Measurements from ENCODE around the gene COPG1.

The COPG1 gene

GRCh38 chr3:129321887-129322286, 72.5 kb downstream of the COPG1 start:
- Histone ChIP-seq H3K4me3 (ENCODE audit: low read depth, low read length) (no peak overlapping the region), H3K9me3 (ENCODE audit: severe bottlenecking) (no peaks in the 10 kb centered on the region), H3K27ac (no peak overlapping the region), H3K27me3 (ENCODE audit: insufficient read depth, low read depth, severe bottlenecking) (no peaks in the 10 kb centered on the region), H3K36me3 (no peaks in the 10 kb centered on the region)
- no peak for TF ChIP-seq CTCF (IDR thresholded peaks at IDR 0.05; ENCODE audit: low read depth, low read length)
- DNase-seq, result no peak

GRCh38 chr3:129323651-129324294, 74.4 kb downstream of the COPG1 start:
- Histone ChIP-seq H3K36me3 (no peaks in the 10 kb centered on the region), H3K27ac (no peak overlapping the region), H3K27me3 (ENCODE audit: insufficient read depth, low read depth, severe bottlenecking) (no peaks in the 10 kb centered on the region), H3K4me3 (ENCODE audit: low read depth, low read length) (no peak overlapping the region), H3K9me3 (ENCODE audit: severe bottlenecking) (no peaks in the 10 kb centered on the region)
- DNase-seq, result no peak
- TF ChIP-seq CTCF (IDR thresholded peaks at IDR 0.05; ENCODE audit: low read depth, low read length), result peak; percentile 49

GRCh38 chr3:129324855-129325254, 75.4 kb downstream of the COPG1 start:
- no peak for TF ChIP-seq CTCF (IDR thresholded peaks at IDR 0.05; ENCODE audit: low read depth, low read length)
- H3K4me3 ChIP-seq (ENCODE audit: low read depth, low read length), result no peak overlapping the region
- DNase-seq, result no peak
- no peaks in the 10 kb centered on the region for H3K36me3 ChIP-seq
- H3K27ac ChIP-seq, result no peak overlapping the region
- H3K9me3 ChIP-seq (ENCODE audit: severe bottlenecking), result no peaks in the 10 kb centered on the region
- H3K27me3 ChIP-seq (ENCODE audit: insufficient read depth, low read depth, severe bottlenecking), result no peaks in the 10 kb centered on the region

GRCh38 chr3:129325383-129325782, 76.0 kb downstream of the COPG1 start:
- no peaks in the 10 kb centered on the region for H3K9me3 ChIP-seq (ENCODE audit: severe bottlenecking)
- no peaks in the 10 kb centered on the region for H3K27me3 ChIP-seq (ENCODE audit: insufficient read depth, low read depth, severe bottlenecking)
- H3K36me3 ChIP-seq, result no peaks in the 10 kb centered on the region
- TF ChIP-seq CTCF (IDR thresholded peaks at IDR 0.05; ENCODE audit: low read depth, low read length), result no peak
- H3K4me3 ChIP-seq (ENCODE audit: low read depth, low read length), result no peak overlapping the region
- no peak overlapping the region for H3K27ac ChIP-seq
- DNase-seq, result no peak

GRCh38 chr3:129326138-129326537, 76.7 kb downstream of the COPG1 start:
- no peak for TF ChIP-seq CTCF (IDR thresholded peaks at IDR 0.05; ENCODE audit: low read depth, low read length)
- Histone ChIP-seq H3K27ac (no peak overlapping the region), H3K9me3 (ENCODE audit: severe bottlenecking) (no peaks in the 10 kb centered on the region), H3K4me3 (ENCODE audit: low read depth, low read length) (no peak overlapping the region), H3K36me3 (no peaks in the 10 kb centered on the region), H3K27me3 (ENCODE audit: insufficient read depth, low read depth, severe bottlenecking) (no peaks in the 10 kb centered on the region)
- no peak for DNase-seq

- no peaks in the 10 kb centered on the region for H3K36me3 ChIP-seq
- H3K27ac ChIP-seq, result no peak overlapping the region
- H3K27me3 ChIP-seq (ENCODE audit: insufficient read depth, low read depth, severe bottlenecking), result no peaks in the 10 kb centered on the region
- H3K9me3 ChIP-seq (ENCODE audit: severe bottlenecking), result no peaks in the 10 kb centered on the region
- no peak for DNase-seq
- no peak for TF ChIP-seq CTCF (IDR thresholded peaks at IDR 0.05; ENCODE audit: low read depth, low read length)
- H3K4me3 ChIP-seq (ENCODE audit: low read depth, low read length), result no peak overlapping the region
Measured at GRCh38 chr3:129326595-129326994, 77.2 kb downstream of the COPG1 start.

All from WERI-Rb-1 (cell line).